ENCODE results near the gene GDF15. TPM values are rescaled to one million over a fixed set of nuclear protein-coding genes. Genes with fewer than 3 reads are reported as not detected.
A peak's percentile ranks its signal among the peaks of the same experiment; 100 is the strongest.

The GDF15 gene
- total and polyA plus RNA-seq, 3 donors from 2014 or later: 0.93 to 2.5 (median 1.0) TPM

- DNase-seq: no peak
- no peak for TF ChIP-seq POLR2A (IDR thresholded peaks at IDR 0.05)
- no peak for TF ChIP-seq CTCF (IDR thresholded peaks at IDR 0.05)
- no peaks in the 10 kb centered on the region for H3K27me3 ChIP-seq
- 74 to 78% methylated on average over 6 to 15 of the region's 17 CpGs for WGBS, 2 donors
- intact Hi-C loops (cut with DNase I; ENCODE audit: low total_unique reads): no loop called here
- H3K4me3 ChIP-seq: no peak overlapping the region
- peaks cover 72% of the 10 kb centered on the region for H3K4me1 ChIP-seq
- H3K36me3 ChIP-seq (ENCODE audit: low read depth, missing control alignments): no peaks in the 10 kb centered on the region
- H3K9me3 ChIP-seq: no peaks in the 10 kb centered on the region
- H3K27ac ChIP-seq: peak overlapping the region in 1 of 2 donors; percentile 76
Measured at GRCh38 chr19:18424890-18425514, 39.0 kb downstream of the GDF15 start.

GRCh38 chr19:18425515-18426415 lies 39.8 kb downstream of the GDF15 start:
- peak; percentile 76 for DNase-seq
- no peak for TF ChIP-seq CTCF (IDR thresholded peaks at IDR 0.05)
- no peak for TF ChIP-seq POLR2A (IDR thresholded peaks at IDR 0.05)
- intact Hi-C loops (cut with DNase I; ENCODE audit: low total_unique reads): no loop called here
- no peaks in the 10 kb centered on the region for H3K27me3 ChIP-seq
- peaks cover 70% of the 10 kb centered on the region for H3K4me1 ChIP-seq
- WGBS, 2 donors: 50 to 67% methylated on average over 18 of the region's 18 CpGs
- no peaks in the 10 kb centered on the region for H3K9me3 ChIP-seq
- no peaks in the 10 kb centered on the region for H3K36me3 ChIP-seq (ENCODE audit: low read depth, missing control alignments)
- H3K27ac ChIP-seq: peak overlapping the region; percentile 76 to 81
- no peak overlapping the region for H3K4me3 ChIP-seq

GRCh38 chr19:18426416-18426767 lies 40.4 kb downstream of the GDF15 start:
- no peak for TF ChIP-seq POLR2A (IDR thresholded peaks at IDR 0.05)
- no peak for TF ChIP-seq CTCF (IDR thresholded peaks at IDR 0.05)
- intact Hi-C loops (cut with DNase I; ENCODE audit: low total_unique reads): no loop called here
- Histone ChIP-seq H3K36me3 (ENCODE audit: low read depth, missing control alignments) (no peaks in the 10 kb centered on the region), H3K27ac (peak overlapping the region; percentile 76 to 81), H3K27me3 (no peaks in the 10 kb centered on the region), H3K9me3 (no peaks in the 10 kb centered on the region), H3K4me1 (peaks cover 64% of the 10 kb centered on the region), H3K4me3 (no peak overlapping the region)
- no peak for DNase-seq
- 73 to 77% methylated on average over 3 to 6 of the region's 8 CpGs for WGBS, 2 donors

- Histone ChIP-seq H3K9me3 (no peaks in the 10 kb centered on the region), H3K27me3 (no peaks in the 10 kb centered on the region), H3K4me1 (peaks cover 63% of the 10 kb centered on the region), H3K4me3 (no peak overlapping the region), H3K27ac (peak overlapping the region in 1 of 2 donors; percentile 86), H3K36me3 (ENCODE audit: low read depth, missing control alignments) (no peaks in the 10 kb centered on the region)
- WGBS, 2 donors: 62 to 90% methylated on average over 2 to 16 of the region's 16 CpGs
- no peak for DNase-seq
- intact Hi-C loops (cut with DNase I; ENCODE audit: low total_unique reads): no loop called here
- TF ChIP-seq CTCF (IDR thresholded peaks at IDR 0.05) (no peak), POLR2A (IDR thresholded peaks at IDR 0.05) (no peak)
Measured at GRCh38 chr19:18427080-18427742, 41.3 kb downstream of the GDF15 start.

All from testis (tissue), 3 donors.